NCI-H1694 treated with DMSO at 0.1 percent for 48 hours (cell line): ENCODE data around the gene USP34.

ENCODE experiments used
- DNase-seq: peaks from one replicate; lab custom pipeline; 2025; lab: John Stamatoyannopoulos, UW

USP34 gene

DNA sequence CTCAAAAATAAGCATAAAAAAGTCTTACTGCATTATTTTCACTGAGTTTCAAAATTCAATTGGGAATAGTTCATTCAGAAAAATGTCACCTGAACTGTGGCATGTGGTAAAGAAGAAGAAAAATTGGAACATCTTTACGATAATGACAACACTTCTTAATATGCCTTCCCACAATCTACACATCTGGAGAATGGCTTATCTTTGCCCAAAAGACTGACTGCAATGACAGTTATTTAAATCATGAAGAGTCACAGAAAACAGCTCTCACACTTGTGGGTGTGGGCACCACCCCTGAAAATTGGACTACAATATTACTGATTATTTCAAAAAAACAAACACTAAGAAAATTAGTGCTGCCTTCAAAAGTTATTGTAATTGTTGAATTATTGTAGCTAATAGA is 152.3 kb downstream of the USP34 start:
- DNase-seq = no peak

DNA sequence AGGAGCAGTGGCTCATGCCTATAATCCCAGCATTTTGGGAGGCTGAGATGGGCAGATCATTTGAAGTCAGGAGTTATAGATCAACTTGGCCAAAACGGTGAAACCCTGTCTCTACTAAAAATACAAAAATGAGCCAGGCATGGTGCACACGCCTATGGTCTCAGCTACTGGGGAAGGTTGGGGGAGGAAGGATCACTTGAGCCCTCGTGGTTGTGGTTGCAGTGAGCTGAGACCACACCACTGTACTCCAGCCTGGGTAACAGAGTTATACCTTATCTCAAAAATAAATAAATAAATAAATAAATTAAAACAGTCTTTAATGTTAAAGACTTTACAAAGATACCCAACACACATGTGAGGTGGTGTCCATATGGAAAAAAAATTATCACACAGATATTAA is 174.9 kb downstream of the USP34 start:
- DNase-seq = no peak

DNA sequence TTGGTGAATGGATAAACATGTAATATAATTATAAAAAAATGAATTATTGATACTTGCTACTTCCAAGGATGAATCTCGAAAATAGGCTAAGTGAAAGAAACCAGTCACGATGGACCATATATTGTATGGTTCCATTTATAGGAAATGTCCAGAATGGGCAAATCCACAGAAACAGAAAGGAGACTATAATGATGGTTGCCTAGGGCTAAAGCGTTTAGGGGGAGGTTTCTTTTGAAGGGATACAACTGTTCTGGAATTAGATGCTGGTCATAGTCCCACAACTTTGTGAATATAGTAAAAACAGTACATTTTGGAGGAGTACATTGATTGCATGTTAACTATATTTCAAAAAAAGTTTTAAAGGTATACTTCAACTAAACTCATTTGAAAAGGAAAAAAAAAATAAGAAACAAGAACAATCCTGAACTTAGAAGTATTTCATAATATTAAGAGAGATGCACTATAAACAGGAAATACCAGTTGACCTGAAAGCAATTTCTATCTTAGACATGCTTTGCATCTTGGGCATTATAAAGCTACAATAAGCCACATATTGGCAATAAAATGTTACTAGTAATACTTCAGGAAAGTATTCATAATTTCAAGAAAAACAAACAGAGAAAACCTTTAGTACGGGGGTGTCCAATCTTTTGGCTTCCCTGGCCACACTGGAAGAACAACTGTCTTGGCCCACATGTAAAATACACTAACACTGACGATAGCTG is 178.9 kb downstream of the USP34 start:
- DNase-seq = no peak

DNA sequence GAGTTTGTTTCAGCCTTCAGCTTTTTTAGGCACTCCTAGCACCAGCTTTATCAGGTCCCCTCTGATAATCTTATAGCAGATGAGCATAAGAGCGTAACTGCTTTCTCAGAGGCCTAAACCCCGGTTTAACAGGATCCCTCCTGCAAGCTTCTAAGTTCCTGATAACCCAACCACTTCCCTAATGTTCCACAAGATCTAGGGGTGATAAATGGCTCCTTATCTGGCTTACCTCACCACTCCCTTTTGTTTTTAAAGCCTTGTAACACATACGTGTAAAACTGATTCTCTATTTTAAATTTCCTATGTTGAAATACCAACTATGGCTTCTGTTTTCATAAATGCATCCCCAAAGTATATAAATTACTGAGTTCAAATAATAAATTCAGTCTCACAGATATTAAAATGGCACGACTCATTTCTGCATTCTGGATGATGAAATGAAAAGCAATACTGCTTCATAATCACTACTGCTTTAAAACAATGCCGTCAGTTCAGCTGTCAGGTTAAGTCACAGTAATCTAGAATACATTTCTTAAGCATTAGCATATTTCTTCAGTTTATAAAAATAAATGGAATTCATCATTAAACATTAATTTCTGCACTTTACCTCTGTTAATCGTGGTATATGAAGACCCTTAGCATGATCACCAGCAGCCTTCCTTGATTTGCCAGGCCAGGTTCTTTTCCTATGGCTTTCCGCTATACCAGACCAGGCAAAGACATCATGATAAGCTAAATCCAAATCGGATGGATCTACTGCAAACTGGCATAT is 182.6 kb downstream of the USP34 start:
- DNase-seq = no peak

DNA sequence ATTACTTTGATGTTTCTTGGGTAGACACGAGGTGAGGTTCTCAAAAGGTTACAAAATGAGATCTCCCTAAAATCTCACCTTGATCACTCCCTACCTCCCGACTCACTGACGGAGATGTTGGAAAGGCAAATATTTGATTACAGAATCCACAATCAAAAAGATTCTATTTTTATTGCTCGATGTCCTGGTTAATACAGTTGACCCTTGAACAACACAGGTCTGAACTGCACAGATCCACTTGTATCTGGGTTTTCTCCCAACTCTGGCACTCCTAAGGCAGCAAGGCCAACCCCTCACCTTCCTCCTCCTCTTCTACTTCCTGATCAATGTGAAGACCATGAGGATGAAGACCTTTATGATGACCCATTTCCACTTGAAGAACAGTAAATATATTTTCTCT is 183.6 kb downstream of the USP34 start:
- no peak for DNase-seq

DNA sequence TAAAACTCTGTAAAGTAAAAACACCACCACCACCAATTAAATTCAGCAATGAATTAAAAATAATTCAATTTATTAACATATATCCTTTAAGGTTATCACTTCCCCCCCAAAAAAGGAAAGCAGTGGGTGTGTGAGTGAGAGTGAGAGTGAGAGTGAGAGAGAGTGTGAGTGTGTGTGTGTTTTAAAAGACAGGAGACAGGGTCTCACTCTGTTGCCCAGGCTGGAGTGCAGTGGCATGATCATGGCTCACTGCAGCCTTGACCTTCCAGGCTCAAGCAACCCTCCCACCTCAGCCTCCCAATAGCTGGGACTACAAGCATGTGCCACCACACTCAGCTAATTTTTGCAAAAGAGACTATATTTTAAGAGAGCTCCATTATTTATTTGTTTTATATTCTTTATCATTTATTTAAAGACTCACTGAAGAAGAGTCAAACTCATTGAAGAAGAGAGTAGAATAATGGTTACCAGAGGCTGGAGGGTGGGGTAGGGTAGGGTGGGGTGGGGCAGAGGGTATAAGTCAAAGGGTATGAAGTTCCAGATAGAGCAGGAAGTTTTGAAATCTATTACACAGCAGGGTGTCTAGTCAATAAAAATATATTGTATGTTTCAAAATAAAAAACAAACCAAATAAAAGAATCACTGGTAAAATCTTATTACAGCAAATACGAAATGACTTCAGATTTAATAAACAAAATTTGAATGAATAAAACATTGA is 187.3 kb downstream of the USP34 start:
- no peak for DNase-seq

- DNase-seq = no peak
These were observed 188.7 kb downstream of the USP34 start for GRCh38 chr2:61282104-61282590.

DNA sequence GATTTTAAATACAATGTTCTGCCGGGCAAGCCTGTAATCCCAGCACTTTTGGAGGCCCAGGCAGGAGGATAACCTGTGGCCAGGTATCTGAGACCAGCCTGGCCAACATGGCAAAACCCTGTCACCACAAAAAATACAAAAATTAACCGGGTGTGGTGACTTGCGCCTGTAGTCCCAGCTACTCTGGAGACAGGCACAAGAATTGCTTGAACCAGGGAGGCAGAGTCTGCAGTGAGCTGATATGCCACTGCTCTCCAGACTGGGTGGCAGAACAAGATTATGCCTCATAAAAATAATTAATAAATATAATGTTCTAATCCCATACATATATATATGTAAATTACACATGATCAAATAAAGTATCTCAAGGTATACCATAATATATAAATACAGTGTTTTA is 189.6 kb downstream of the USP34 start:
- no peak for DNase-seq

GRCh38 chr2:61277756-61278155 is 193.1 kb downstream of the USP34 start:
- DNase-seq = no peak

DNA sequence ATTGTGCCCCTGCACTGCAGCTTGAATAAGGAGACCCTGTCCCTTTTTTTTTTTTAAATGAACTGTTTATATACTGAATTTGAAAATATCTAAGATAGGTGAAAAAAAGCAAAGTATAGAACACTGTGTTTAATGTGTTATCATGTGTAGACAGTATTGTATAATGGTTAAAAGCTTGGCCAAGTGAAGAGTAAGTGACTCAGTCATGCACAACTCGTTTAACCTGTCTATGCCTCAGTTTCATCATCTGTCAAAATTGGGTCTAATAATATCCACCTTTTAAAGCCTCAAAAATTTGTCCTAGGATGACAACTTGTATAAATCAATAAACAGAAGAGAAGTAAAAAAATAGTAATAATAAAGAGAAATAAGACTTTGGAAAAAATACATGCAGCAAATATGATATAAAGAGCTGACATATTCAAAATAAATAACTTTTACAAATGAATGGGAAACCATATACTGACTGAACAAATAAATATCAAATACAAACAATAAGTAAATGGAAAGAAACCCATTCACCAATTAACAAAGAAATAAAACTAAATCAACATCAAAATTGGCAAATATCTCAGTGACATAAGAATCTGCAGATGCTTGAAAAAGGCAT is 195.2 kb downstream of the USP34 start:
- no peak for DNase-seq

DNA sequence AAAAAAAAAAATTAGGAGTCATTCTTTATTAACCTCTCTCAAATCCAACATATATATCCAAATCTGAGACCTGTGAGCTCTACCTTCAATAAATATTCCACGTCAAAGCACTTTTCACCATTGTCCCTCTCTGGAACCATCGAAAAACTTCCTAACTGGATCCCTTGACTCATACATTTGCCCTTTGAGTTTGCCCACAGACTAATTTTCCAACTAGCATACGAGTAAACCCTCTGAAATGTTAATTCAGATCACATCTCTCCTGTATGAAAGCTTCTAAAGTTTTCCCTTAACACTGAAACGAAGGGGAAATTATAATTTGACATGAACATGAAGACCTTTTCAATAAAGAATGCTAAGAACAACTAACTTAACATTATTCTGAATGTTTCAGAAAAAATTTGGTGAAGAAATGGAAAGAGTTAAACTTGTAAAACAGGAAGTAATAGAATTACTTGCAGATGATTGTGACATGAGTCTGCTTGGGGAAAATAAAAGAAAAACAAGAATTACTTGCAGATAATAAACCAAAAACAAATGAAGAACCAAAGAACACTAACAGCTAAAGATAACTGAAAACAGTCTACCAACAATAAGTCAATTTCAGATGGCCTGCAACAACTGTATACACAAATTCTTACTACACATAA is 198.3 kb downstream of the USP34 start:
- no peak for DNase-seq

DNA sequence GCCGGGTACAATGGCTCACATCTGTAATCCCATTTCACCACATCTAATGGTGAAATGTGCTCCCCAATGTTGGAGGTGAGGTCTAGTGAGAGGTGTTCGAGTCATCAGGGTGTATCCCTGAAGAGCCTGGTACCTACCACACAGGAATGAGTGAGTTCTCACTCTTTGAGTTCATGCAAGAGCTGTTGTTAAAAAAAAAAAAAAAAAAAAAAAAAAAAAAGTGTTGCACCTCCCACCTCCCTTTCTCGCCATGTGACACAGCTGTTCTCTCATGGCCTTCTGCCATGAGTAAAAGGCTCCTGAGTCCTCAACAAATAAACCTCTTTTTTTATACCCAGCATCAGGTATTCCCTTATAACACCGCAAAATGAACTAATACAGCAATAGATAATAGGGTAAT is 202.6 kb downstream of the USP34 start:
- DNase-seq = no peak

- no peak for DNase-seq
These were observed 204.0 kb downstream of the USP34 start for GRCh38 chr2:61266632-61267505.

- DNase-seq = no peak
These were observed 207.1 kb downstream of the USP34 start for GRCh38 chr2:61263830-61264229.

- no peak for DNase-seq
These were observed 208.2 kb downstream of the USP34 start for GRCh38 chr2:61262699-61263098.

- no peak for DNase-seq
These were observed 213.4 kb downstream of the USP34 start for GRCh38 chr2:61257446-61257845.

- DNase-seq = no peak
These were observed 215.1 kb downstream of the USP34 start for GRCh38 chr2:61255580-61256437.

- no peak for DNase-seq
These were observed 216.4 kb downstream of the USP34 start for GRCh38 chr2:61254536-61254935.

DNA sequence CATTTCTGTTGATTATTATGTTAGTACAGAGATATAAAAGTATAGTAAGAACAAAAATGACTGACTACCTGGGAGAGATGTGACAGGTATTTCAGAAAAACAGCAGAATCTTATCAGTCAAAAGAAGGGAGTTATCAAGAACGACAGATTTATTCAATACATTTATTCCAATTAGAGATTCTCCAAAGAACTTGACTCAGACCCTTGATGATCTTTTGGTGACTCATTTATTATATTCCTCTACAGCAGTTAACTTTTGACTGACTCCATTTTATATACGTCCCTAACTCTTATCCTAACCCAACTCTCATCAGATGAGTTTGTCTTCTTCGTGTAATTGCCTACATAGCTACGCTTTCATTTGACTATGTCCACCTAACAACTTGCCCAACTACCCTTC is 217.8 kb downstream of the USP34 start:
- no peak for DNase-seq

GRCh38 chr2:61252031-61252430 is 218.9 kb downstream of the USP34 start:
- DNase-seq = no peak
